Measurements from ENCODE around the gene DNAH10. TPM values are rescaled to one million over a fixed set of nuclear protein-coding genes. Genes with fewer than 3 reads are reported as not detected.

The DNAH10 gene
- total RNA-seq, 1 experiment from 2014 or later, result 0.09 TPM

DNA sequence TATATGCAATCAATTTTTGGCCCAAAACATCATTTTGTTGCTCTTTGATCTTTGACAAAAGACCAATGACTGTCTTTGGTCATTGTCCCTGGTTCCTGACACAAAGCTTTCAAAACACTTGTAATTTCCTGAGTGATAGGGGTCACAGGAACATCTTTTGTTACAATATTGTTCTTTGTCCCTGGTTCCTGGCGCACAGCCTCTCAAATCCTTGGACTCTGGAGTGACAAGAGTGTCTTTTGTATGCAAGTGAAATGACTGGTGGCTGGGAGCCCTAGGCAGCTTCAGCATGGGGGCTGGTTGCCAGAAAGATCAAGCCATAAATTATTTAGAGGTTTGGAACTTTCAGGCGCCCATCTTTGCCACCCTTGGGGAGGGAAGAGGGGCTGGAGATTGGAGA lies 53.9 kb downstream of the DNAH10 start:
- TF ChIP-seq, protein P1, sequence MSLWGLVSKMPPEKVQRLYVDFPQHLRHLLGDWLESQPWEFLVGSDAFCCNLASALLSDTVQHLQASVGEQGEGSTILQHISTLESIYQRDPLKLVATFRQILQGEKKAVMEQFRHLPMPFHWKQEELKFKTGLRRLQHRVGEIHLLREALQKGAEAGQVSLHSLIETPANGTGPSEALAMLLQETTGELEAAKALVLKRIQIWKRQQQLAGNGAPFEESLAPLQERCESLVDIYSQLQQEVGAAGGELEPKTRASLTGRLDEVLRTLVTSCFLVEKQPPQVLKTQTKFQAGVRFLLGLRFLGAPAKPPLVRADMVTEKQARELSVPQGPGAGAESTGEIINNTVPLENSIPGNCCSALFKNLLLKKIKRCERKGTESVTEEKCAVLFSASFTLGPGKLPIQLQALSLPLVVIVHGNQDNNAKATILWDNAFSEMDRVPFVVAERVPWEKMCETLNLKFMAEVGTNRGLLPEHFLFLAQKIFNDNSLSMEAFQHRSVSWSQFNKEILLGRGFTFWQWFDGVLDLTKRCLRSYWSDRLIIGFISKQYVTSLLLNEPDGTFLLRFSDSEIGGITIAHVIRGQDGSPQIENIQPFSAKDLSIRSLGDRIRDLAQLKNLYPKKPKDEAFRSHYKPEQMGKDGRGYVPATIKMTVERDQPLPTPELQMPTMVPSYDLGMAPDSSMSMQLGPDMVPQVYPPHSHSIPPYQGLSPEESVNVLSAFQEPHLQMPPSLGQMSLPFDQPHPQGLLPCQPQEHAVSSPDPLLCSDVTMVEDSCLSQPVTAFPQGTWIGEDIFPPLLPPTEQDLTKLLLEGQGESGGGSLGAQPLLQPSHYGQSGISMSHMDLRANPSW (CRISPR knock-in tag; conservative IDR thresholded peaks at IDR 0.05; ENCODE audit: low read depth), result no peak
- no peak for TF ChIP-seq ESRRA (CRISPR knock-in tag; IDR thresholded peaks at IDR 0.05; ENCODE audit: borderline replicate concordance)
- TF ChIP-seq, protein P2, sequence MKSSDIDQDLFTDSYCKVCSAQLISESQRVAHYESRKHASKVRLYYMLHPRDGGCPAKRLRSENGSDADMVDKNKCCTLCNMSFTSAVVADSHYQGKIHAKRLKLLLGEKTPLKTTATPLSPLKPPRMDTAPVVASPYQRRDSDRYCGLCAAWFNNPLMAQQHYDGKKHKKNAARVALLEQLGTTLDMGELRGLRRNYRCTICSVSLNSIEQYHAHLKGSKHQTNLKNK (CRISPR knock-in tag; IDR thresholded peaks at IDR 0.05), result no peak
- no peak for TF ChIP-seq FOXP1 (CRISPR knock-in tag; IDR thresholded peaks at IDR 0.05; ENCODE audit: borderline replicate concordance)
- TF ChIP-seq, protein P3, sequence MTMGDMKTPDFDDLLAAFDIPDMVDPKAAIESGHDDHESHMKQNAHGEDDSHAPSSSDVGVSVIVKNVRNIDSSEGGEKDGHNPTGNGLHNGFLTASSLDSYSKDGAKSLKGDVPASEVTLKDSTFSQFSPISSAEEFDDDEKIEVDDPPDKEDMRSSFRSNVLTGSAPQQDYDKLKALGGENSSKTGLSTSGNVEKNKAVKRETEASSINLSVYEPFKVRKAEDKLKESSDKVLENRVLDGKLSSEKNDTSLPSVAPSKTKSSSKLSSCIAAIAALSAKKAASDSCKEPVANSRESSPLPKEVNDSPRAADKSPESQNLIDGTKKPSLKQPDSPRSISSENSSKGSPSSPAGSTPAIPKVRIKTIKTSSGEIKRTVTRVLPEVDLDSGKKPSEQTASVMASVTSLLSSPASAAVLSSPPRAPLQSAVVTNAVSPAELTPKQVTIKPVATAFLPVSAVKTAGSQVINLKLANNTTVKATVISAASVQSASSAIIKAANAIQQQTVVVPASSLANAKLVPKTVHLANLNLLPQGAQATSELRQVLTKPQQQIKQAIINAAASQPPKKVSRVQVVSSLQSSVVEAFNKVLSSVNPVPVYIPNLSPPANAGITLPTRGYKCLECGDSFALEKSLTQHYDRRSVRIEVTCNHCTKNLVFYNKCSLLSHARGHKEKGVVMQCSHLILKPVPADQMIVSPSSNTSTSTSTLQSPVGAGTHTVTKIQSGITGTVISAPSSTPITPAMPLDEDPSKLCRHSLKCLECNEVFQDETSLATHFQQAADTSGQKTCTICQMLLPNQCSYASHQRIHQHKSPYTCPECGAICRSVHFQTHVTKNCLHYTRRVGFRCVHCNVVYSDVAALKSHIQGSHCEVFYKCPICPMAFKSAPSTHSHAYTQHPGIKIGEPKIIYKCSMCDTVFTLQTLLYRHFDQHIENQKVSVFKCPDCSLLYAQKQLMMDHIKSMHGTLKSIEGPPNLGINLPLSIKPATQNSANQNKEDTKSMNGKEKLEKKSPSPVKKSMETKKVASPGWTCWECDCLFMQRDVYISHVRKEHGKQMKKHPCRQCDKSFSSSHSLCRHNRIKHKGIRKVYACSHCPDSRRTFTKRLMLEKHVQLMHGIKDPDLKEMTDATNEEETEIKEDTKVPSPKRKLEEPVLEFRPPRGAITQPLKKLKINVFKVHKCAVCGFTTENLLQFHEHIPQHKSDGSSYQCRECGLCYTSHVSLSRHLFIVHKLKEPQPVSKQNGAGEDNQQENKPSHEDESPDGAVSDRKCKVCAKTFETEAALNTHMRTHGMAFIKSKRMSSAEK (CRISPR knock-in tag; IDR thresholded peaks at IDR 0.05; ENCODE audit: borderline replicate concordance), result no peak
- TF ChIP-seq, protein P4, sequence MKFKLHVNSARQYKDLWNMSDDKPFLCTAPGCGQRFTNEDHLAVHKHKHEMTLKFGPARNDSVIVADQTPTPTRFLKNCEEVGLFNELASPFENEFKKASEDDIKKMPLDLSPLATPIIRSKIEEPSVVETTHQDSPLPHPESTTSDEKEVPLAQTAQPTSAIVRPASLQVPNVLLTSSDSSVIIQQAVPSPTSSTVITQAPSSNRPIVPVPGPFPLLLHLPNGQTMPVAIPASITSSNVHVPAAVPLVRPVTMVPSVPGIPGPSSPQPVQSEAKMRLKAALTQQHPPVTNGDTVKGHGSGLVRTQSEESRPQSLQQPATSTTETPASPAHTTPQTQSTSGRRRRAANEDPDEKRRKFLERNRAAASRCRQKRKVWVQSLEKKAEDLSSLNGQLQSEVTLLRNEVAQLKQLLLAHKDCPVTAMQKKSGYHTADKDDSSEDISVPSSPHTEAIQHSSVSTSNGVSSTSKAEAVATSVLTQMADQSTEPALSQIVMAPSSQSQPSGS (CRISPR knock-in tag; IDR thresholded peaks at IDR 0.05; ENCODE audit: borderline replicate concordance, low read depth), result no peak
- TF ChIP-seq, protein P5, sequence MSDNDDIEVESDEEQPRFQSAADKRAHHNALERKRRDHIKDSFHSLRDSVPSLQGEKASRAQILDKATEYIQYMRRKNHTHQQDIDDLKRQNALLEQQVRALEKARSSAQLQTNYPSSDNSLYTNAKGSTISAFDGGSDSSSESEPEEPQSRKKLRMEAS (CRISPR knock-in tag; IDR thresholded peaks at IDR 0.05), result no peak
- TF ChIP-seq ZNF121 (CRISPR knock-in tag; IDR thresholded peaks at IDR 0.05), result no peak
- no peak for TF ChIP-seq GRHL2 (CRISPR knock-in tag; IDR thresholded peaks at IDR 0.05; ENCODE audit: insufficient replicate concordance, severe bottlenecking)
- TF ChIP-seq HMGA2 (CRISPR knock-in tag; IDR thresholded peaks at IDR 0.05), result no peak
- TF ChIP-seq SMAD3 (CRISPR knock-in tag; IDR thresholded peaks at IDR 0.05; ENCODE audit: borderline replicate concordance), result no peak
- TF ChIP-seq NR1H2 (CRISPR knock-in tag; IDR thresholded peaks at IDR 0.05), result no peak
- TF ChIP-seq, protein P6, sequence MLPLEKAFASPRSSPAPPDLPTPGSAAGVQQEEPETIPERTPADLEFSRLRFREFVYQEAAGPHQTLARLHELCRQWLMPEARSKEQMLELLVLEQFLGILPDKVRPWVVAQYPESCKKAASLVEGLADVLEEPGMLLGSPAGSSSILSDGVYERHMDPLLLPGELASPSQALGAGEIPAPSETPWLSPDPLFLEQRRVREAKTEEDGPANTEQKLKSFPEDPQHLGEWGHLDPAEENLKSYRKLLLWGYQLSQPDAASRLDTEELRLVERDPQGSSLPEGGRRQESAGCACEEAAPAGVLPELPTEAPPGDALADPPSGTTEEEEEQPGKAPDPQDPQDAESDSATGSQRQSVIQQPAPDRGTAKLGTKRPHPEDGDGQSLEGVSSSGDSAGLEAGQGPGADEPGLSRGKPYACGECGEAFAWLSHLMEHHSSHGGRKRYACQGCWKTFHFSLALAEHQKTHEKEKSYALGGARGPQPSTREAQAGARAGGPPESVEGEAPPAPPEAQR (CRISPR knock-in tag; IDR thresholded peaks at IDR 0.05), result no peak
- TF ChIP-seq ZBTB21 (CRISPR knock-in tag; IDR thresholded peaks at IDR 0.05; ENCODE audit: borderline replicate concordance), result no peak
- no peak for TF ChIP-seq ZNF416 (CRISPR knock-in tag; IDR thresholded peaks at IDR 0.05)

More for the DNA sequence above, 53.9 kb downstream of the DNAH10 start:
- ChIA-PET CTCF (no interaction called here), POLR2A (no interaction called here)
- Mint-ChIP-seq H3K36me3 (peaks cover 9% of the 10 kb centered on the region), H3K9me3 (peaks cover 38% of the 10 kb centered on the region), H3K27me3 (ENCODE audit: low read depth) (peaks cover 9% of the 10 kb centered on the region), H3K4me1 (no peaks in the 10 kb centered on the region), H3K4me3 (no peak overlapping the region), H3K27ac (no peak overlapping the region)
- DNase-seq (ENCODE audit: low spot score), result no peak
- no peak for ATAC-seq
